HG03280 (cell line): ENCODE measurements around the gene ARHGAP26.

Experiments used
- ATAC-seq: cut with Tn5 transposase; IDR thresholded peaks from one replicate; pipeline ENCODE4 v1.9.1; 2021; ENCODE audit warnings: mild to moderate bottlenecking, moderate library complexity; ENCODE audit not compliant: unreplicated experiment

The ARHGAP26 gene

DNA sequence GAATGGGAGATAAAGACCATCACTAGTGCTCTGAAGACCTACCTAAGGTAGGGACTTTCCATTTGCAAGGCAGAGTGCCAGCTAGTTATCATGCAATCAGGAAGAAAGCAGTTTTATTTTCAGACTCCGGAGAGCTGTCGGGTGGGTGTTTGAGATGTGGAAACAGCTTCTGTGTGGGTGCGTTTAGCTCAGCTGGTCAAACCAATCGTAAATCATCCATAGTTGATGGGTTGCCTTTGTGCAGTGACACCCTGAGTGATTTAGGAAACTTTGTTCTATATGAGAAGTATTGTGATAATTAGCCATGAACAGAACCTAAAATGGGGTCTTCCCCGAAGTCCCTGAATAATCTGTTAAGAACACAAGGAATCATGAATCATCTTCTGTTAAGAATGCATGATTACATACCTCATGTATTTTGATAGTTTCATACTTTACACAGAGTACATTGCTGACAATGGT, 284.3 kb downstream of the ARHGAP26 start:
- no peak for ATAC-seq

DNA sequence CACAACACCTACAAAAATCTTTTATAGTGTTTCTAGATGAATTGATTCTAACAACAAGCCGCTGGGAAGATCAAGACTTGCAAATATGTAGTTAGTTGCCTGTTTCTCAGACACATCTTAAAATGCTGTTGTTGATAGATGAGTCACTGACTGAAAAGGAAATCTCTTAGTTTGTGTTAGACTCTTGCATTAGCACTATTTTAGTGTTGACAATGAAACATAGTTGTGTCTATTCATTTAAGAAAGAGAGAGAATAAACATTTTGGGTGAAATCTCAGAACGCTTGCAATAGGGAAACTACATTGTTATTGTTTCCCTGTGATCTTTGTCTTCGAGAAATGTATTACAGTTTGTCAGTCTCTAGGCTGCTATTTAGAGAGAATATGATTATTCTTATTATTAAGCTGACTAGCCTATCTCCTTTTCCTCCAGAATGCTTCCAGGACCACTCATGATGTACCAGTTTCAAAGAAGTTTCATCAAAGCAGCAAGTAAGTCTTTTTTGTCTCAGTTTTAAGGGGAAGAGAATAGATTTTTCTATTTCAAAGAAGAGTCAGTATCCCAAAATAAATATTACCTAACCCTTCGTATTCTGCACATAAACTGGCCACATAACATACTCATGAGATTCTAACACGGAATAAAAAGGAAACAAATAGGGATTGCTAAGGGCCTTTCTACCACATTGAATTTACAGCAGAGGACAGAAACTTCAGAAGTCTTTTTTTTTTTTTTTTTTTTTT, 285.6 kb downstream of the ARHGAP26 start:
- no peak for ATAC-seq

DNA sequence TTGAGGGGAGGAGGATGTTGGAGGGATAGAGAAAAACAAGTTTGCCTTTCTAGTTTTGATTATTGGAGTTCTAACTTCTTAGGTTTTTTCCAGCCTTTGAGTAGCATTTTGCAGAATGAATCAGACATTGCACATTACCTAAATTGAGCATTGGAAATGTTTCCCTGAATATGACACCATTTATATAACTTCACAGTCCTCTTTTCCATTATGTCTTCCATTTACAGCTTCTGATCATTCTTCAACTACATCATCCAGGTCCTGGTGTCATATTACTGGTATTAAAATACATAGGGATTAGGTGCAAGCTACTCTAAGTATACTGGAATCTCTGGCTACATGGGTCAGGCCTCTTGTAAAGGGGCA, 286.1 kb downstream of the ARHGAP26 start:
- no peak for ATAC-seq

DNA sequence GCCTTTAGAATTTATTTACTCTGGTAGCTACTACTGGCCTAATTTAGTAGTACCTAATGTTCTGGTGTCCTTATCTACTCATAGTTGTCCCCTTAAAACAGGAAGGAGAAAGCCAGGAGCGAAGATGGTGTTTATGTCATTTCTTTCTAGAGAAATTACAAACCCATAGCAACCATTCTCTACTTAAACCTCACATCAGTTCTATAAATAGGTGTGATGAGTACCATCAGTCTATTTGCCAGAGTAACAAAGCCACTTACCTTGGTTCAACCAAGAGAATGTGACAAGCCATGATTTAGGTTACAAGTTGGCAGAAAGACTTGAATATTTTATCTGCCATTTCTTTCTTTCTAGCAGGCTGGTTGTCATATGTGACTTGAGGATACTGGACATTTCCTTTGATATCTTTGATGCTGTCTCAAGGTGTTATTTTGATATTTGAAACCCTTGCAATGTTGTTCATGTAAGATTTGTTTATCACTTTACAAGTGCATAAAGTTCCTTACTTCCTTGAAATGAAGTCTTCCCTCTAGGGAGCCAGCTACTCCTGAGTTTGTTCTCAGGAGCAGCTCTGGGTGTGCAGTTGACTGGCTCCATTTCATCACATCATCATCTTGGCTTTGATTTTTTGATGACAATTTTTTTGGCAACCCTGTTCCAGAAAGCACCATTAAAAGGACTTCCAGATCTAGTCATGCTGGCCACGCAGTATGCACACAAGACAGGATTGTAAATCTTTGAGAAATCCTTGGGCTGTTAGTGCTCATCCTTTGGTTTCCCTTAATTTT, 286.8 kb downstream of the ARHGAP26 start:
- peak; percentile 53 for ATAC-seq

DNA sequence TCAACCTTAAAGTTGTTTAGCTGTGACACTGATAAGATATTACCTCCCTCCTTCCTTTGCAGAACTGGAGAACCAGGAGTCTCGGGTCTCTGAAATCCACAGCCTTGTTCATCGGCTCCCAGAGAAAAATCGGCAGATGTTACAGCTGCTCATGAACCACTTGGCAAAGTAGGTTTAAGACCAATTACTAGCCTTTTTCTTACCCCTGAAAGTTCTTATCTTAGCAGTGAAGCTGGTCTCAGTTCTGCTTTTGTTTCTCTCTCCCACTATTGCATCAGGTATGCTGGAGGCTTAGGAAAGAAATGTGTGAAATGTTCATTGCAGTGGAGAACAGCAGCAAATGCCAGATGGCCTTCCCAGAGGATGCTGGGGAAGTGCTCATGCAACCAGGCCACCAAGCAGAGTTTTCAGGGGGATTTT, 287.4 kb downstream of the ARHGAP26 start:
- peak; percentile 54 for ATAC-seq

DNA sequence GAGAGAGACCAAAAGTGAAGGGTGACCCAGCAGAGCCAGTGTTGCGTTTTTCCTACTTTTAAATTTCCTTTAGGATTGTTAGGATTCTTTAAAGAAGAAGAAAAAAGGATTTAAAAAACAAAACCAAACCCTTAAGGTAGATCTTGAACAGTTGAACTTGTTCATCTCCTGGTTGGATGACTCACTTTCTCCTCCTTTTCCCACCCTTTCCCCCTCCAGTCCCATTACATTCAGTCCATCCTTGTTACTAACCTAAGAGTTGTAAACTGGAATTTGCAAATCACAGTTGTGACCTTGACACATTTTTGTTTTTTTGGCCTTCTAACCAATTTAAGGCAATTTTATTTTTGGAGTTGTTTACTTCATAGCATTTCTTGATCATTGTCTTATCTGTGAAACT, 289.2 kb downstream of the ARHGAP26 start:
- no peak for ATAC-seq

DNA sequence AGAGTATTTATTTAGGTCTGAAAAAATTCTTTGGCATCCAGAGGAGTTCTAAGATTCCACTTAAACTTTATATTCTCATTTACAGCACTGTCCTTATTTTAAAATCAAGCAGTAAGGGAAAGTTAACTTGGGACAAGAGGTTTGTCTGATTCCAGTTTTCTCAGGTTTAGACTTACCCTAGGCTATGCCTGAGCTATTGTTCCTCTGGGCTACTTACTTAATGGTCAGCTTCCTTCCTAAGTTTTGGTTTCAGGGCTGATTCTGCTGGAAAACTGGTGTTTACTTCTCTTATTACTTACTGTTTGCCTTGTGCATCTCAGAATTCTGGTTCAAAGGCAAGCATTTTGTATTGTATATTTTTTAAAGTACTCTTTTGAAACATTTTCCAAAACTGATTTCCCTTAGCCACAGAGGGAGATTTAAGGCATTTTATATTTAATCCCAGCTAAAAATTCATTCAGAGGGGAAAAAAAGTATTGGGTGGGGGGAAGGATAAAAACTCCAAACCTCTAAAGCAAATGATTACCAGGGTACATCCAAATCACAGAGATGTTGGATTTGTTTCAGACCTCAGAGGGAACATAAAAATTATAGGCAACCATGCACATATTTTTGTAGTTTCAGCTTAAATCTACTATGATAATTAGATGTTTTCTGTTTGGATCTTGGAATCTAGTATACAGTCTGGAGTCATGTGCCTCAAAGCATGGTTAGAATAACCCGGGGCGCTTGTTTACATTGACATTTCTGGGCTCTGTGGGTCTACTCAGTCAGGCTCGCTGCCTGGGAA, 290.0 kb downstream of the ARHGAP26 start:
- no peak for ATAC-seq

DNA sequence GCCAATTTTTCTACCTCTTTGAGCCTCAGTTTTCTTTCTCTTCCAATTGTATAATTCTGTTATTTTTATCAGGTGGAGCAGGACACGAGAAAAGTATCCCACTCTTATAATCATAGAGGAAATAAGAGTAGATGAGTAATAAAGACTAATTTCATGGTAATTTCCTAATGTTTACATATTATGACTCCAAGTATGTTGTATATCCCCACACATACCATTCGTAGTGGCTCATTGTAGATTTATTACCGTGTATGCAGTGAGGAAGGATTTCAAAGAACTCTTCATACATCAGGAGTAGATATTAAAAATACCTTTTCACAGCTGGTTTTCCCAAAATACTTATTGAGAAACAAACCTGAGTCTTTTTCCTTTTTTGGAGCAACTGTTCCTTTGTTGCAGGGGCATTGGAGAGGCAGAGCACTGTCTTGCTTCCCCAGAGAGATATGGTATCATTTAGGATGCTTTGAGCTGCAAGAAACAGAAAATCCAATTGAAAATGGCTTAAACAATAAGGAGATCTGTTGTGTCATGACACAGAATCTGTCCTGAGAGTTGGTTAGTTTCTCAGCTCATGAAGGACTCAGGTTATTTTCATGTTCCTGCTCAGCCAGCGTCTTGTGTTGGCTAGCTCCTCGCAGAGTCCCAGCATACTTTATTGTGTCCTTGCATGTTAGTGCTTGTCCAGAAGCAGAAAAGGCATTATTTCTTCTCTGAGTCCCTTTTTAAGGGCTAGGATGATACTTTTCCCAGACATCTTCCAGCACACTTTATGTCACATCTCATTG, 291.2 kb downstream of the ARHGAP26 start:
- ATAC-seq = no peak

DNA sequence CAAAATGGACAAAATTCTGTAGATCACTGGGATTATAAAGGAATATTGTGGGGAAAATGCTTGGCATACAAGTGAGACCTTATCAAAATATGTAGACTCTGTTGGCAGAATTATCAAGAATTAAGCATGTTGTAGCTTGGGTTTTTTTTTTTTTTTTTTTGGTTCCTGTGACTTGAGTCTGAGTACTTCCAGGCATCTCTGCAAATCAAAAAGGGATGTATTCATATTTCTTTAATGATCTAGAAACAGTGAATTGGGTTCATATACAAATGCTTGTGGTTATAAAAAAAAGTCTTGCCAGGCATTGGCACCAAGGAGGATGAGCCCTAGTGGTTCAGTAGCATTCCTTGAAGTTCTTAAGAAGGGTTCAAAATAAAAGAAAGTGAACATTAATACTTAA, 292.2 kb downstream of the ARHGAP26 start:
- ATAC-seq = no peak

DNA sequence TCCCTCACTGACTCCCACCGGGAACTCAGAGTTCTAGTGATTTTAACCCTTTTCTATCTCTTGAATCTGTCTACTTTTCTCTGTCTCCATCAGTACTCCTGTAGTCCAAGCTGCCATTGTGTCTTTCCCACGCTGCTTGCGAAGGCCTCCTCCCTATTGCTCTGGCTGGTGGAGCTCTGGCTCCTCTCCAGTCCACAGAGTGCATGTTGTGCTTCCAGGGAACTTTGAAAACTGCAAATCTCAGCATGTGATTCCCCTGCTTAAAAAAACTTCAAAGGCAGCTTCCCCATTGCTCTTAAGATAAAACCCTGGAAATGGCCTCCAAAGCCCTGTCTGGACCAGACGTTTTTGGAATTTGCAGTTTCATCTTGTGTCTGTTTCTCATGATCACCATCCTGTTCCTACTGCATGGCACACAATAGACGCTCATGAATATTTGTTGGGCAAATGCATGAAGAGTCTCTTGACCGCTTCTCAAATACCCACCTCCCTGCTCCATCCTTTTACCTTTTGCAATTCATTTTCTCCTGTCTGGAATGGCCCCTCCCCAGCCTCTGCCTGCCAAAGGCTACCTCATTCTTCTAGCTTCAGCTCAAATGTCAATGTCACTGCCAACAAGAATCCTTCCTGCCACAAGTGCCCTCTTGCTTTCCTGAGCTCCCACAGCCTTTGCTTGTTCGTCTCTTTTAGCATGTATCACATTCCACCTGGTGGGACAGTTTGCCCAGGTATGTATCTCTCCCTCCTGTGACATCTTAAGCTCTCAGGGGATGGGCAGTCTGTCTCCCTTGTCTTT, 293.2 kb downstream of the ARHGAP26 start:
- no peak for ATAC-seq

DNA sequence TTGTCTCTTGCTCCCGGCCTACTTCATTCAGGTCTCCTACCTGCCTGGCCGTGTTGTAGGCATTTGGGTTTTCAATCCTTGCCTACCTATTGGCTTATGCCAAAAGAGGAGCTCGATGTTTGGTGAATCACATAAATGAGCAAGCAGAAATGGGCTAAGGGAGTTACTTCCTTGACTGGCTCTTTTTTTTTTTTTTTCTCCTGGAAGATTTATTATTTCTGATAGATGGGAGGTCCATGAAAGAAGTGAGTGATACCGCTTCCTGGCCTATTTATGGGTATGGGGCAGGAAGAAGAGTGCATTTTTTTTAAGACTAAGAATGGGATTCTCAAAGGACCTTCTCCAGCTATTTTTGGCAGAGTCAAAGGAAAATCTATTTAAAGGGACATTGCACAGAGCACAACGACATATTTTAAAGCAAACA, 294.1 kb downstream of the ARHGAP26 start:
- ATAC-seq = no peak

DNA sequence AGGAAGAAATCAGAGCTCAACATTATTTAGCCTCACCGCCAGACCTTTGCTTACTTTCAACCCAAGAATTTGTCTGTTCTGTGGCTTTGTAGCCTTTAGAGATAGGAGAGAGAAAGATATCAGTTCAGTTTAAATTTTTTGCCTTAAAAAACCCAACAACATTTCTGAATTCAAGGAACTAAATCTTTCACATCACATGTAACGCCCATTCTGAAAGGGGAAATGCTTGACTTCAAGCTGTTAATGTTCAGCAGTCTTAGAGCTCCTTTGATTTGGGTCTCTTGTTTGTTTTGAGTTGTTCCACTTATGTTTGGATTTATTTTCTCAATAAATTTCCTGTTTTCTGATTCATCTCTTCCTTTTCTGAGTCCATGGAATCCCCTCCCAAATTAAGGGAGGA, 294.5 kb downstream of the ARHGAP26 start:
- ATAC-seq = no peak

DNA sequence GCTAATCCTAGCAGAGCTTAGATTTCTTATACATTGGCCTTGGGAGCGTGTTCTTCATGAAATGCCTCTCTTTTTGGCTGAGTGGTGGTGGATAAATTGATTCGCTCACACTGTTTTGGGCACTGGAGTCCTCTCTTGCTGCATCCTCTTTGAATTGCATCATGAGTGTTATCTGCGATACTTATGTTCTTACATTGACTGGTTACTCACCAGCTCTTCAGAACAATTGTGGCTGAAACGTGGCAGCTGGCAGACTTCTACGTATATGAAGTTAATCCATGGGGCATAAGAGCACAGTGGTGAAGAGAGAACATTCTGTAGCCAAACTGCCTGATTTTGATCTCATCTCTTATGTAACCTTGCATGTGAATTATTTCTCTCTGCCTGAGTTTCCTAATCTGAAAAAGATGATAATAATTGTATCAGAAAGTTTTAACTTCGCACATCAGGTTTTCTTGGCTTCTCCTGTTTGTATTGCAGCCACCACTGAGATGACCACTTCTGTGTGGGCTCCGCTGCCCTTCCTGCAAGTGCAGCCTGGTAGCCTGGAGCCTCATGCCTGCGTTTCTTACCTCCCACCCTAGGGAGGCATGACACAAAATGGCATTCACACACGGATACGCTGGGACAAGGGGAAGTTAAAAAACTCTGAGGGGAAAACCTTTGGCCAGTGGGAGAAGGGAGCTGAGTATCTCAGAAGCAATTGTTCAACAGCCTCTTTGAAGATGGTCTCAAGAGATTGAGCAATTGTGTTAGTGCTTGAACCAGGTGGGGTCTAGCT, 295.2 kb downstream of the ARHGAP26 start:
- no peak for ATAC-seq

DNA sequence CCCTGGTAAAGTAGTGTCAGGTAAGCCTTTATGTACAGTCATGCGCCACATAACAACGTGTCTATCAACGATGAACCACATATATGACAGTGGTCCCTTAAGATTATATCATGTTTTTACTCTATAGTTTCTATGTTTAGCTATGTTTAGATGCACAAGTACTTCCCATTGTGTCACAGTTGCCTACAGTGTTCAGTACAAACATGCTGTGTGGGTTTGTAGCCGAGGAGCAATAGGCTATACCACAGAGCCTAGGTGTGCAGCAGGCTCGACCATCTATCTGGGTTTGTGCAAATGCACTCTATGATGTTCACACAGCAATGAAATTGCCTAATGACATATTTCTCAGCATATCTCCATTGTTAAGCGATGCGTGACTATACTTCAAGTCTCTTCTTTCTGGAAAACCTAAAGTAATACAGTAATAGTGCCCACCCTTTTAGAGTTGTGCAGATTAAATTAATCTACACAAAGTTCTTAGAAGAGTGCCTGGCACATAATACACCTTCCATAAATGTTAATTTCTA, 295.9 kb downstream of the ARHGAP26 start:
- no peak for ATAC-seq

DNA sequence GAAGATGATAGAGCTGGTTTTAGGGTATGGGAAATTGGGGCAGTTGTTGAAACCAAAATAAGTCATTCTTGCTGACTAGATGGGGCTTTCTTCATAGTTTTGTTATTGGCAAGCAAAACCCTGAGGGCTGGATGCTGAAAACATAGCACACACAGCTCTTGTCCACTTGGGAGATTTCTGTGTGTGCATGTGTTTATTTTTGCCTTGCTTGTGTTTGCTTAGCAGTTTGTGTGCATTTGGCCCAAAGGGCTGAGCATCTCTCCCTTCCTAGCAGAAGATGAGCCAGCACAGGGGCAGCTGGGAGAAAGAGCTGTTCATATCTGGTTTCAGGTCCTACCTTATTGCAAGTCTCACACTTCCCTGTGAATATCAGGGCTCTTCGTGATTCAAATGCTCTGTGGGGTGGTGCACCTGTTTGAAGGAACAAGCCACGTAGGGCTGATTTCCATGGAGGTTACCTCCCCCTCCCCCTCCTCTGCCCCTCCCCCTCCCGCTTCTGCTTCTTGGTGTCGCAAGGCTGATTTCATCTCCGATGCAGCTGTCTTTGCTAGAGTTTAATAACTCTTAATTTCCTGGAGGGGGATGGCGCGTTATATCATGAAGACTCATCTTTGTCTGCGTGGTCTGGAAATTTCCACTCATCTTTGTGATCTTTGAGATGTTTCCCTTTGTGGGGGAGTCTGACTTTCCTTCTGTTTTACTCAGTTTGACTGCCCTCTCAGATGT, 296.5 kb downstream of the ARHGAP26 start:
- peak; percentile 74 for ATAC-seq

DNA sequence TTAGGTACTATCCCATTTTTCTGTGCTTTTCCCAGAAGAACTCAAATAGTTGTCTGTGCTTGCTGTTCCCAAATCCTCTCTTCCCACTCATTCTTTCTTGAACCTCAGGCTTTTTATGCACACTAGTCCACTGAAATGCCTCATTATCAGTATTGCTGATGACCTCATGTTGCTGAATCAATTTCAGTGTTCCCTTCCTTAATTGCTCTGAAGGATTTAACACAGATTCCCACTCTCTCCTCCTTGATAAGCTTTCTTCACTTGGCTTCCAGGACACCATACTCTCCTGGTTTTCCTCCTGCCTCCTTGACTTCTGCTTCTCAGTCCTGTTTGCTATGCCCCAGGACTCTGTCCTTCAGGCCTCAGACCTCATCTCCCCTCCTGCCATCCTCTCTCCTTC, 298.5 kb downstream of the ARHGAP26 start:
- ATAC-seq = no peak

DNA sequence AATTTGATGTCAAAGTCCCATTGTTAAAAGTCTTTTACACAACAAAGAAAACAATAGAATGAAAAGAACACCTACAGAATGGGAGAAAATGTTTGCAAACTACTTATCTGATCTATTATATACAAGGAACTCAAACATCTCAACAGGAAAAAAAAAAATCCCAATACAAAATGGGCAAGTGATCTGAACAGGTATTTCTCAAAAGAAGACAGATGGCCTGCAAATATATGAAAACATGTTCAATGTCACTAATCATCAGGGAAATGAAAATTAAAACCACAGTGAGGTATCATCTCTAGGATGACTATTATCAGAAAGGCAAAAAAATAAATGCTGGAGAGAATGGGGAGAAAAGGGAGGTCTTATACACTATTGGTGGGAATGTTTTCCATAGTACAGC, 301.8 kb downstream of the ARHGAP26 start:
- ATAC-seq = no peak

DNA sequence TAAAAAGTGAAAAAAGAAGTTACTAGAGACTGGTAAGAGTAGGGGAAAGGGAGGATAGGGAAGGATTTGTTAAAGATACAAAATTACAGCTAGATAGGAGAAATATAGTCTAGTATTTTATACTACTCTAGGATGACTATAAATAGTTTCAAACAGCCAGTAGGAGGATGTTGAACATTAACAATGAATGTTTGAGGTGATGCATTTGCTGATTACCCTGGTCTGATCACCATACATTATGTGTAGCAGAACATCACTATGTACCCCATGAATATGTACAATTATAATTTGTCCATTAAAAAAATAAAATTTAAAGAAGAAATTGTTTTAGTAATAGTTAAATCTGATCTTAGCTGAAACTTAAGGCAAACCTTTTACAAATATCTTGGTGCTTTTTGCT, 302.6 kb downstream of the ARHGAP26 start:
- no peak for ATAC-seq
